T-cell (primary cell): Measurements from ENCODE around the gene NEDD4. TPM values are rescaled to one million over a fixed set of nuclear protein-coding genes. Genes with fewer than 3 reads are reported as not detected.
"Not testable (repeated sequence)": the region's sequence is repeated elsewhere in the genome, so short reads cannot be mapped to it uniquely, and the experiment has no call there.

Experiments used
- ATAC-seq, 4 experiments: fragments of 200-7000 bp in 3 of 4; fragments of 150-1000 bp in 1 of 4; cut with Tn5 transposase; replicated peaks in 1 of 4; 1 replicate in 3 of 4; 2 replicates in 1 of 4; pipeline ENCODE4 v1.10.0; 2021; ENCODE audit warnings: moderate library complexity in 3 of 4, mild to moderate bottlenecking in 2 of 4, moderate number of reproducible peaks in 1 of 4
- CTCF ChIA-PET, 2 donors: fragments of 300-600 bp; sonication (Branson Sonifier 250); formaldehyde crosslinking; loops; one replicate each; lab custom pipeline; 2022; ENCODE audit warnings: antibody characterized with exemption in 2 of 2; lab: Charles Lee
- POLR2A ChIA-PET, 2 donors: fragments of 300-600 bp; sonication (Branson Sonifier 250); formaldehyde crosslinking; loops; one replicate each; lab custom pipeline; 2022; ENCODE audit warnings: antibody characterized with exemption in 2 of 2; lab: Charles Lee
- DNase-seq, 35 experiments: peaks; one replicate each; pipeline versions ENCODE4 v3.0.0 to v3.0.0-alpha.2; 2013 to 2023
- H3K27ac ChIP-seq: one replicate; pipeline ENCODE4 v1.5.1; 2013; ENCODE audit warnings: low read length
- H3K27me3 ChIP-seq, 2 experiments: replicated peaks in 1 of 2; 1 replicate in 1 of 2; 2 replicates in 1 of 2; pipeline versions ENCODE4 v1.6.1 to v1.7.0; 2013; ENCODE audit warnings: low read length in 1 of 2, mixed read lengths in 1 of 2; ENCODE audit not compliant: control insufficient read depth in 2 of 2, insufficient read depth in 2 of 2; ENCODE audit errors: extremely low read depth in 1 of 2
- H3K36me3 ChIP-seq, 2 donors: 1 replicate in 1 of 2; 2 replicates in 1 of 2; pipeline versions ENCODE4 v1.6.1 to v1.7.0; 2013; ENCODE audit warnings: low read length in 1 of 2; ENCODE audit not compliant: control insufficient read depth in 2 of 2, insufficient read depth in 1 of 2; ENCODE audit errors: extremely low read depth in 1 of 2
- H3K4me1 ChIP-seq, 2 experiments: 1 replicate in 1 of 2; 2 replicates in 1 of 2; pipeline versions ENCODE4 v1.6.1 to v1.7.0; 2013; ENCODE audit warnings: low read length in 2 of 2, mixed read lengths in 1 of 2; ENCODE audit not compliant: insufficient read depth in 2 of 2, control insufficient read depth in 1 of 2; ENCODE audit errors: extremely low read depth in 1 of 2
- H3K4me3 ChIP-seq, 2 donors: 1 replicate in 1 of 2; 2 replicates in 1 of 2; pipeline versions ENCODE4 v1.5.1 to v1.7.0; 2013; ENCODE audit warnings: mild to moderate bottlenecking in 2 of 2, low read length in 1 of 2, moderate library complexity in 1 of 2; ENCODE audit not compliant: control insufficient read depth in 1 of 2; ENCODE audit errors: extremely low read depth in 1 of 2
- H3K9me3 ChIP-seq: 2 replicates; pipeline ENCODE4 v1.7.0; 2013
- H3K27ac Mint-ChIP-seq, 2 donors: one replicate each; pipeline ENCODE4 v1.8.0; 2020 to 2021; ENCODE audit warnings: mild to moderate bottlenecking in 2 of 2, mixed read lengths in 2 of 2
- H3K27me3 Mint-ChIP-seq, 2 donors: one replicate each; pipeline ENCODE4 v1.8.0; 2021 to 2022; ENCODE audit warnings: mixed read lengths in 2 of 2
- H3K36me3 Mint-ChIP-seq: one replicate; pipeline ENCODE4 v1.8.0; 2021; ENCODE audit warnings: mixed read lengths
- H3K4me1 Mint-ChIP-seq, 3 donors: one replicate each; pipeline ENCODE4 v1.8.0; 2020 to 2022; ENCODE audit warnings: mixed read lengths in 3 of 3, mild to moderate bottlenecking in 1 of 3
- H3K4me3 Mint-ChIP-seq, 3 donors: one replicate each; pipeline ENCODE4 v1.8.0; 2020 to 2022; ENCODE audit warnings: mild to moderate bottlenecking in 3 of 3, mixed read lengths in 3 of 3, moderate library complexity in 3 of 3
- H3K9me3 Mint-ChIP-seq, 3 donors: one replicate each; pipeline ENCODE4 v1.8.0; 2020 to 2022; ENCODE audit warnings: mixed read lengths in 3 of 3
- WGBS: methylation state at CpG from one replicate; pipeline ENCODE4 v1.1.5; 2013; ENCODE audit warnings: missing lambda C conversion rate; ENCODE audit not compliant: insufficient coverage; 5-methylcytosine and 5-hydroxymethylcytosine counted together
- total RNA-seq, 35 experiments: library from RNA in 6 of 35; stranded (reverse) in 6 of 35; fragments of 120-200 nt in 1 of 35; gene quantifications; one replicate each; pipeline versions ENCODE4 v1.2.1 to v1.2.4 and lab custom pipeline; 2013 to 2026

Gene NEDD4
- total RNA-seq, 5 donors from 2014 or later (not counting 1 experiment from before 2014, with no cell fraction given) = 2.2 to 8.6 (median 5.1) TPM

DNA sequence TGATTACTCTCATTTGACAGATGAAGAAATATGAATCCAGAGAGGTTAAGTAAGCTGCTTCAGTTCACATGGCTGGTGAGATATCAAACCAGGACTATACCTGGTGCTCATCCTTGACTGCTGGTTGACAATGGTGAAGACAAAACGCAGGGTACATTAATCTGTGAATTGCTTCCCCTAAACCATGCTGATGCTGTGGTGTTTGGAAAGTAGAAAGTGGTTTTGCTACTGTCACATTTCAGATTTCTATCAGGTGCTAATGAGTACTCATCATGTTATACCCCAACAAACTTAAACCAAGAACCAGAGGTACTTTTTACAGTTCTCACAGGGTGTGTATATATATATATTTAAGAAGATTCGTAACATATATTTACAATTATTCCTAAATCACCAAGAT is 165.5 kb downstream of the NEDD4 start:
- ChIA-PET POLR2A (no interaction called here), CTCF (no interaction called here)
- Mint-ChIP-seq H3K27me3 (no peaks in the 10 kb centered on the region), H3K27ac (no peak overlapping the region), H3K36me3 (peaks cover 2% of the 10 kb centered on the region), H3K4me3 (no peak overlapping the region), H3K9me3 (no peaks in the 10 kb centered on the region), H3K4me1 (peaks cover 10 to 12% (median 10%) of the 10 kb centered on the region in 3 donors)
- DNase-seq (no peak), ATAC-seq (no peak)
- WGBS = no CpG with 5 or more reads among the region's 2 CpGs
- Histone ChIP-seq H3K27me3 (no peaks in the 10 kb centered on the region), H3K4me1 (peaks cover 0 to 5% of the 10 kb centered on the region in 2 experiments), H3K27ac (no peak overlapping the region), H3K9me3 (no peaks in the 10 kb centered on the region), H3K4me3 (no peak overlapping the region), H3K36me3 (peaks cover 0 to 6% of the 10 kb centered on the region in 2 donors)

- no peak overlapping the region for H3K27ac ChIP-seq
- H3K36me3 ChIP-seq = peaks cover 0 to 3% of the 10 kb centered on the region in 2 donors
- H3K27me3 ChIP-seq = no peaks in the 10 kb centered on the region
- H3K4me3 ChIP-seq = no peak overlapping the region
- Mint-ChIP-seq H3K9me3 (no peaks in the 10 kb centered on the region), H3K36me3 (peaks cover 2% of the 10 kb centered on the region), H3K27me3 (peaks cover 0 to under 1% of the 10 kb centered on the region in 2 donors), H3K4me1 (peaks cover 10 to 12% (median 10%) of the 10 kb centered on the region in 3 donors), H3K27ac (no peak overlapping the region), H3K4me3 (no peak overlapping the region)
- H3K9me3 ChIP-seq = no peaks in the 10 kb centered on the region
- H3K4me1 ChIP-seq = peaks cover 0 to 5% of the 10 kb centered on the region in 2 experiments
- DNase-seq (no peak), ATAC-seq (no peak)
- WGBS = 50% methylated on average over 2 of the region's 2 CpGs
- ChIA-PET CTCF (no interaction called here), POLR2A (no interaction called here)
Observed at GRCh38 chr15:55827204-55827603, 166.2 kb downstream of the NEDD4 start.

GRCh38 chr15:55824857-55825613 is 168.4 kb downstream of the NEDD4 start:
- CTCF ChIA-PET = no interaction called here
- Histone ChIP-seq H3K36me3 (no peaks in the 10 kb centered on the region), H3K27ac (no peak overlapping the region), H3K9me3 (no peaks in the 10 kb centered on the region), H3K4me3 (no peak overlapping the region), H3K4me1 (peaks cover 0 to 2% of the 10 kb centered on the region in 2 experiments), H3K27me3 (no peaks in the 10 kb centered on the region)
- Mint-ChIP-seq H3K27me3 (peaks cover 0 to 3% of the 10 kb centered on the region in 2 donors), H3K4me3 (no peak overlapping the region), H3K36me3 (no peaks in the 10 kb centered on the region), H3K9me3 (no peaks in the 10 kb centered on the region), H3K27ac (no peak overlapping the region), H3K4me1 (peaks cover 5 to 8% (median 6%) of the 10 kb centered on the region in 3 donors)
- no peak for ATAC-seq
- POLR2A ChIA-PET = no interaction called here
- DNase-seq = no peak
- 87% methylated on average over 3 of the region's 4 CpGs for WGBS

GRCh38 chr15:55823699-55824340 is 169.6 kb downstream of the NEDD4 start:
- Mint-ChIP-seq H3K4me3 (no peak overlapping the region), H3K27ac (no peak overlapping the region), H3K9me3 (no peaks in the 10 kb centered on the region), H3K27me3 (peaks cover 3 to 4% of the 10 kb centered on the region in 2 donors), H3K36me3 (no peaks in the 10 kb centered on the region), H3K4me1 (no peaks in the 10 kb centered on the region)
- DNase-seq = no peak
- no CpG with 5 or more reads among the region's 3 CpGs for WGBS
- no peak for ATAC-seq
- no peaks in the 10 kb centered on the region for H3K9me3 ChIP-seq
- no peak overlapping the region for H3K27ac ChIP-seq
- no peaks in the 10 kb centered on the region for H3K36me3 ChIP-seq
- ChIA-PET POLR2A (no interaction called here), CTCF (interaction anchor here in 1 of 2 donors (0.7 kb wide), 1 partner anchor 26 kb away, joined by 4 read pairs; no protein-coding TSS in a partner anchor)
- peaks cover 0 to 2% of the 10 kb centered on the region in 2 experiments for H3K27me3 ChIP-seq
- H3K4me1 ChIP-seq = no peaks in the 10 kb centered on the region
- no peak overlapping the region for H3K4me3 ChIP-seq

DNA sequence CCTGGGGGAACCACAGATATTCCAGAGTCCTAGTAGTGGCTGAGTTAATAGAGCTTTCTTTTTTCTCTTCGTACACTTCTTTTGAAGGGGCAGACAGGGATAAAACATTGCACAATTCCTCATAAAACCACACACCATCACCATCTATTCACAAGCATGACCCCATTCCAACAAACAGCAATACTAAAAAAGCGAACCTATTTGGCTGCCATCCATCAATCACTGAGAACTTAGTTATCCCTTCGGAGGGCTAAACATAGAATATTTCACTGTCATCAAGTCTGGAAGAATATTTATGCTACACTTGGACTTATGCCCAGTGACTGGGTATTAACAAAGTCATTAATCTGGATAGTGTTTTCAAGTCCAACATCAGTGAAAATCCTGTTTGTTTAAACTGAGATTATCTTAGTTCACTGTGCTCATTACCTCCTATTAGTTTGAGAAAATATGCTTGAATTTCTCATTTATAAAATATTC is 170.2 kb downstream of the NEDD4 start:
- ATAC-seq (no peak), DNase-seq (no peak)
- H3K4me1 ChIP-seq = no peaks in the 10 kb centered on the region
- Mint-ChIP-seq H3K4me3 (no peak overlapping the region), H3K9me3 (no peaks in the 10 kb centered on the region), H3K27ac (no peak overlapping the region), H3K36me3 (no peaks in the 10 kb centered on the region), H3K4me1 (no peaks in the 10 kb centered on the region), H3K27me3 (peaks cover 3 to 4% of the 10 kb centered on the region in 2 donors)
- 71% methylated on average over 1 of the region's 3 CpGs for WGBS
- H3K27me3 ChIP-seq = peaks cover 0 to 2% of the 10 kb centered on the region in 2 experiments
- CTCF ChIA-PET = interaction anchor here in 1 of 2 donors (1.0 kb wide), 1 partner anchor 13 kb away, joined by 3 read pairs; no protein-coding TSS in a partner anchor
- POLR2A ChIA-PET = no interaction called here
- no peaks in the 10 kb centered on the region for H3K9me3 ChIP-seq
- no peak overlapping the region for H3K27ac ChIP-seq
- no peaks in the 10 kb centered on the region for H3K36me3 ChIP-seq
- no peak overlapping the region for H3K4me3 ChIP-seq

- H3K4me1 Mint-ChIP-seq, H3K27ac ChIP-seq, CTCF ChIA-PET, H3K36me3 Mint-ChIP-seq, H3K9me3 Mint-ChIP-seq, H3K4me3 Mint-ChIP-seq, H3K27me3 ChIP-seq, H3K27me3 Mint-ChIP-seq, DNase-seq, H3K4me1 ChIP-seq, H3K9me3 ChIP-seq, H3K36me3 ChIP-seq, ATAC-seq, POLR2A ChIA-PET, H3K27ac Mint-ChIP-seq, H3K4me3 ChIP-seq: not testable (repeated sequence)
- WGBS = no CpG with 5 or more reads among the region's 2 CpGs
Observed at GRCh38 chr15:55821740-55822139, 171.7 kb downstream of the NEDD4 start.
